ENCODE data around the gene PTPRCAP. TPM values are rescaled to one million over a fixed set of nuclear protein-coding genes. Genes with fewer than 3 reads are reported as not detected.

The PTPRCAP gene
- total and polyA plus RNA-seq, 2 donors from 2014 or later: 4.7 to 20.3 TPM

- no peak for FAIRE-seq
- intact Hi-C loops (cut with DNase I): no loop called here
- no peak overlapping the region for H3K27ac ChIP-seq (ENCODE audit: low read depth in 2 of 2, low read length in 2 of 2)
Observed at GRCh38 chr11:67412495-67413179, 24.8 kb downstream of the PTPRCAP start.

GRCh38 chr11:67411785-67412152 lies 25.7 kb downstream of the PTPRCAP start:
- H3K27ac ChIP-seq (ENCODE audit: low read depth in 2 of 2, low read length in 2 of 2): no peak overlapping the region
- H3K9me3 ChIP-seq (ENCODE audit: control insufficient read depth in 2 of 3, insufficient read depth in 1 of 3, low read length in 3 of 3): no peaks in the 10 kb centered on the region
- intact Hi-C loops (cut with DNase I): no loop called here
- peaks cover 0 to 9% (median 0%) of the 10 kb centered on the region in 3 donors for H3K4me1 ChIP-seq (ENCODE audit: control insufficient read depth in 2 of 3, insufficient read depth in 2 of 3, low read depth in 1 of 3, low read length in 3 of 3)
- FAIRE-seq (no peak), DNase-seq (no peak)
- H3K27me3 ChIP-seq (ENCODE audit: control insufficient read depth, insufficient read depth, low read length): no peaks in the 10 kb centered on the region
- no peak for TF ChIP-seq CTCF (IDR thresholded peaks at IDR 0.05; ENCODE audit: borderline replicate concordance, extremely low read depth, insufficient read depth)
- no peaks in the 10 kb centered on the region for H3K36me3 ChIP-seq (ENCODE audit: control insufficient read depth in 2 of 3, insufficient read depth in 3 of 3, low read length in 3 of 3)
- no peak overlapping the region for H3K4me3 ChIP-seq (ENCODE audit: low read length in 3 of 3)
- H3K9ac ChIP-seq (ENCODE audit: low read length in 3 of 3): no peak overlapping the region

More at GRCh38 chr11:67412495-67413179, 24.8 kb downstream of the PTPRCAP start:
- no peak for TF ChIP-seq CTCF (IDR thresholded peaks at IDR 0.05; ENCODE audit: borderline replicate concordance, extremely low read depth, insufficient read depth)
- Histone ChIP-seq H3K9ac (ENCODE audit: low read length in 3 of 3) (no peak overlapping the region), H3K36me3 (ENCODE audit: control insufficient read depth in 2 of 3, insufficient read depth in 3 of 3, low read length in 3 of 3) (no peaks in the 10 kb centered on the region), H3K4me3 (ENCODE audit: low read length in 3 of 3) (no peak overlapping the region), H3K27me3 (ENCODE audit: control insufficient read depth, insufficient read depth, low read length) (no peaks in the 10 kb centered on the region), H3K9me3 (ENCODE audit: control insufficient read depth in 2 of 3, insufficient read depth in 1 of 3, low read length in 3 of 3) (no peaks in the 10 kb centered on the region), H3K4me1 (ENCODE audit: control insufficient read depth in 2 of 3, insufficient read depth in 2 of 3, low read depth in 1 of 3, low read length in 3 of 3) (peaks cover 0 to 11% (median 0%) of the 10 kb centered on the region in 3 donors)
- DNase-seq: no peak

- intact Hi-C loops (cut with DNase I): no loop called here
- no peak for DNase-seq
Observed at GRCh38 chr11:67410984-67411784, 26.3 kb downstream of the PTPRCAP start.

More at GRCh38 chr11:67410984-67411784, 26.3 kb downstream of the PTPRCAP start:
- Histone ChIP-seq H3K27me3 (ENCODE audit: control insufficient read depth, insufficient read depth, low read length) (no peaks in the 10 kb centered on the region), H3K9me3 (ENCODE audit: control insufficient read depth in 2 of 3, insufficient read depth in 1 of 3, low read length in 3 of 3) (no peaks in the 10 kb centered on the region), H3K9ac (ENCODE audit: low read length in 3 of 3) (no peak overlapping the region), H3K4me3 (ENCODE audit: low read length in 3 of 3) (no peak overlapping the region), H3K36me3 (ENCODE audit: control insufficient read depth in 2 of 3, insufficient read depth in 3 of 3, low read length in 3 of 3) (no peaks in the 10 kb centered on the region), H3K27ac (ENCODE audit: low read depth in 2 of 2, low read length in 2 of 2) (no peak overlapping the region), H3K4me1 (ENCODE audit: control insufficient read depth in 2 of 3, insufficient read depth in 2 of 3, low read depth in 1 of 3, low read length in 3 of 3) (peaks cover 0 to 8% (median 0%) of the 10 kb centered on the region in 3 donors)
- no peak for TF ChIP-seq CTCF (IDR thresholded peaks at IDR 0.05; ENCODE audit: borderline replicate concordance, extremely low read depth, insufficient read depth)
- no peak for FAIRE-seq

All from kidney (tissue), 14 donors.